Measurements from ENCODE around the gene ZNF664. TPM values are rescaled to one million over a fixed set of nuclear protein-coding genes. Genes with fewer than 3 reads are reported as not detected.

ZNF664 gene
- total and polyA plus RNA-seq, 9 of the 15 experiments (the other 6 are each of a cell fraction or from before 2014, with no cell fraction given) = 3.3 to 101 (median 63.6) TPM

GRCh38 chr12:124030510-124030909 lies 57.5 kb downstream of the ZNF664 start (continued):
- TF ChIP-seq AFF4 (CRISPR knock-in tag; IDR thresholded peaks at IDR 0.05) (no peak), NR2C2 (CRISPR knock-in tag; IDR thresholded peaks at IDR 0.05) (no peak), NR2C2 (tag; IDR thresholded peaks at IDR 0.05) (0 out of 2 replicates have a peak, but pooled peaks have one; percentile 39), SNRNP70 (optimal IDR thresholded peaks at IDR 0.05; ENCODE audit: low read depth, low read length) (no peak), GTF3C2 (IDR thresholded peaks at IDR 0.05; ENCODE audit: borderline replicate concordance, extremely low read depth, insufficient read length) (no peak), TGIF2 (CRISPR knock-in tag; IDR thresholded peaks at IDR 0.05) (no peak), CUX1 (CRISPR knock-in tag; IDR thresholded peaks at IDR 0.05) (no peak), CBX8 (IDR thresholded peaks at IDR 0.05; ENCODE audit: borderline replicate concordance, extremely low read depth, low read depth, low read length, poor library complexity, severe bottlenecking) (no peak), BCLAF1 (IDR thresholded peaks at IDR 0.05; ENCODE audit: borderline replicate concordance in 1 of 2, control insufficient read depth in 1 of 2, low read depth in 2 of 2, low read length in 1 of 2) (no peak), ZBTB17 (CRISPR knock-in tag; IDR thresholded peaks at IDR 0.05) (0 out of 2 replicates have a peak, but pooled peaks have one; percentile 25)
